ENCODE data around the gene HNRNPF.
"Not testable (repeated sequence)": the region's sequence is repeated elsewhere in the genome, so short reads cannot be mapped to it uniquely, and the experiment has no call there.

The HNRNPF gene

GRCh38 chr10:43347997-43348396, 61.0 kb downstream of the HNRNPF start:
- no peak for DNase-seq

GRCh38 chr10:43344051-43344450, 64.9 kb downstream of the HNRNPF start:
- no peak for DNase-seq

- DNase-seq, result no peak
Observed at GRCh38 chr10:43343126-43343525, 65.9 kb downstream of the HNRNPF start.

- no peak for DNase-seq
Observed at GRCh38 chr10:43342279-43343125, 66.5 kb downstream of the HNRNPF start.

GRCh38 chr10:43341450-43341849, 67.5 kb downstream of the HNRNPF start:
- no peak for DNase-seq

GRCh38 chr10:43340619-43341018, 68.4 kb downstream of the HNRNPF start:
- DNase-seq, result no peak

- no peak for DNase-seq
Observed at GRCh38 chr10:43340101-43340500, 68.9 kb downstream of the HNRNPF start.

GRCh38 chr10:43339136-43339535, 69.8 kb downstream of the HNRNPF start:
- DNase-seq, result no peak

- no peak for DNase-seq
Observed at GRCh38 chr10:43338117-43338516, 70.9 kb downstream of the HNRNPF start.

GRCh38 chr10:43337536-43337935, 71.5 kb downstream of the HNRNPF start:
- DNase-seq, result not testable (repeated sequence)

GRCh38 chr10:43336641-43337318, 72.2 kb downstream of the HNRNPF start:
- DNase-seq, result no peak

- no peak for DNase-seq
Observed at GRCh38 chr10:43336061-43336460, 72.9 kb downstream of the HNRNPF start.

Data from NCI-H2081 treated with DMSO at 0.1 percent for 48 hours (cell line).